Hematopoietic multipotent progenitor cell treated with erythropoietin and hydrocortisone succinate and interleukin-3 and kit ligand, for 8 days (in vitro differentiated cells): Measurements from ENCODE around the gene RPL10A.

Source experiments
- DNase-seq: peaks from one replicate; pipeline ENCODE4 v3.0.0-alpha.2; 2015

The RPL10A gene

GRCh38 chr6:35476004-35476403 is 7.8 kb downstream of the RPL10A start:
- no peak for DNase-seq

GRCh38 chr6:35477028-35477427 is 8.8 kb downstream of the RPL10A start:
- no peak for DNase-seq

- DNase-seq = no peak
Measured at GRCh38 chr6:35477551-35478179, 9.5 kb downstream of the RPL10A start.

GRCh38 chr6:35478259-35478658 is 10.1 kb downstream of the RPL10A start:
- DNase-seq = no peak

- no peak for DNase-seq
Measured at GRCh38 chr6:35480176-35480575, 12.0 kb downstream of the RPL10A start.

- no peak for DNase-seq
Measured at GRCh38 chr6:35481226-35481625, 13.0 kb downstream of the RPL10A start.

GRCh38 chr6:35483062-35483461 is 14.9 kb downstream of the RPL10A start:
- DNase-seq = no peak

- DNase-seq = no peak
Measured at GRCh38 chr6:35483490-35483889, 15.3 kb downstream of the RPL10A start.

GRCh38 chr6:35483893-35484645 is 15.9 kb downstream of the RPL10A start:
- DNase-seq = no peak

- DNase-seq = no peak
Measured at GRCh38 chr6:35484921-35485392, 16.8 kb downstream of the RPL10A start.

- DNase-seq = no peak
Measured at GRCh38 chr6:35485402-35485877, 17.2 kb downstream of the RPL10A start.

GRCh38 chr6:35486005-35486925 is 18.1 kb downstream of the RPL10A start:
- DNase-seq = no peak

- DNase-seq = peak; percentile 64
Measured at GRCh38 chr6:35487658-35488516, 19.7 kb downstream of the RPL10A start.

- no peak for DNase-seq
Measured at GRCh38 chr6:35488517-35488862, 20.3 kb downstream of the RPL10A start.

- DNase-seq = no peak
Measured at GRCh38 chr6:35489066-35489465, 20.9 kb downstream of the RPL10A start.

- DNase-seq = no peak
Measured at GRCh38 chr6:35489995-35490791, 22.0 kb downstream of the RPL10A start.

GRCh38 chr6:35490821-35491557 is 22.8 kb downstream of the RPL10A start:
- DNase-seq = no peak

- no peak for DNase-seq
Measured at GRCh38 chr6:35491558-35492257, 23.5 kb downstream of the RPL10A start.

- DNase-seq = no peak
Measured at GRCh38 chr6:35492258-35492973, 24.2 kb downstream of the RPL10A start.

GRCh38 chr6:35492974-35493284 is 24.7 kb downstream of the RPL10A start:
- DNase-seq = no peak
